Measurements from ENCODE around the gene MISP. TPM values are rescaled to one million over a fixed set of nuclear protein-coding genes. Genes with fewer than 3 reads are reported as not detected.

The MISP gene
- total and polyA plus RNA-seq, 10 of the 15 experiments (the other 5 are each of a cell fraction or from before 2014, with no cell fraction given): not detected

DNA sequence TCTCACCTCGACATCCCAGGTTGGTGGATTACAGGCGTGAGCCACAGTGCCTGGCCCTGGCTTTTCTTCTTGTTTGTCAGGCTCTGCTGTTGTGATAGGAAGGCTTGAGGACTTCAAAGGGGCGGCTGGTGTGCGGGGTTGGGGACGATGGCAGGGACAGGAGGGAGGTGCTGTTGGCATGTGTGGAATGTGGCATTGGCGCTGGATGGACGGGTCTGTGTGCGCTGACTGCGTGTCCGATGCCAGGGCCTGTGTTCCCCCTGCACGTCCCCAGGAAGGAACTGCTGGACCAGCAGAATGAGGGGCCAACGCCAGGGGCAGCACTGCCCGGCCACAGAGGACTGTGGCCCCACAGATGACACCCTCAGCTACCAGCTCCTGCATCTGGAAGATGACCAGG is 33.6 kb downstream of the MISP start:
- no peaks in the 10 kb centered on the region for H3K9me3 ChIP-seq (replicated peaks; ENCODE audit: control insufficient read depth, insufficient read depth, low read length)
- ATAC-seq: no peak
- no peak overlapping the region for H3K27ac ChIP-seq (ENCODE audit: control insufficient read depth, insufficient read depth)
- ChIA-PET CTCF (interaction anchor here (0.8 kb wide), 1 partner anchor 14 kb away, joined by 4 read pairs; no protein-coding TSS in a partner anchor), POLR2A (no interaction called here), RAD21 (ENCODE audit: unreplicated experiment) (no interaction called here), SMC1A (ENCODE audit: uncharacterized antibody, unreplicated experiment) (no interaction called here)
- no peak overlapping the region for H2AFZ ChIP-seq (ENCODE audit: control insufficient read depth, low read depth, low read length)
- no TSS peak for BruUV-seq (replicated peaks)
- H3K36me3 ChIP-seq (ENCODE audit: control insufficient read depth in 2 of 2, insufficient read depth in 2 of 2, low read length in 1 of 2): no peaks in the 10 kb centered on the region
- no peak for FAIRE-seq
- H3K79me2 ChIP-seq (ENCODE audit: control insufficient read depth, insufficient read depth, low read length): no peaks in the 10 kb centered on the region
- DNase-seq (ENCODE audit: low read depth, low spot score): no peak
- no peaks in the 10 kb centered on the region for H3K4me1 ChIP-seq (ENCODE audit: control insufficient read depth, insufficient read depth, low read length)
- intact Hi-C loops (cut with micrococcal nuclease; ENCODE audit: unreplicated experiment) (no loop called here), in situ Hi-C loops (cut with MboI) (no loop called here)
- H3K27me3 ChIP-seq (replicated peaks in 1 of 2; ENCODE audit: control insufficient read depth in 2 of 2, insufficient read depth in 2 of 2, low read length in 1 of 2): no peaks in the 10 kb centered on the region; a peak in 1 of 4 replicates
- no peak overlapping the region for H3K9ac ChIP-seq (ENCODE audit: control insufficient read depth, insufficient read depth, low read length)
- H3K4me2 ChIP-seq (ENCODE audit: control insufficient read depth, insufficient read depth): no peak overlapping the region
- 51% methylated on average over 13 of the region's 13 CpGs for WGBS (ENCODE audit: insufficient coverage, insufficient replicate concordance, low lambda C conversion rate, missing lambda C conversion rate)
- H4K20me1 ChIP-seq (ENCODE audit: control insufficient read depth, insufficient read depth): no peaks in the 10 kb centered on the region
- no peak overlapping the region for H3K4me3 ChIP-seq
- TF ChIP-seq, protein P1, sequence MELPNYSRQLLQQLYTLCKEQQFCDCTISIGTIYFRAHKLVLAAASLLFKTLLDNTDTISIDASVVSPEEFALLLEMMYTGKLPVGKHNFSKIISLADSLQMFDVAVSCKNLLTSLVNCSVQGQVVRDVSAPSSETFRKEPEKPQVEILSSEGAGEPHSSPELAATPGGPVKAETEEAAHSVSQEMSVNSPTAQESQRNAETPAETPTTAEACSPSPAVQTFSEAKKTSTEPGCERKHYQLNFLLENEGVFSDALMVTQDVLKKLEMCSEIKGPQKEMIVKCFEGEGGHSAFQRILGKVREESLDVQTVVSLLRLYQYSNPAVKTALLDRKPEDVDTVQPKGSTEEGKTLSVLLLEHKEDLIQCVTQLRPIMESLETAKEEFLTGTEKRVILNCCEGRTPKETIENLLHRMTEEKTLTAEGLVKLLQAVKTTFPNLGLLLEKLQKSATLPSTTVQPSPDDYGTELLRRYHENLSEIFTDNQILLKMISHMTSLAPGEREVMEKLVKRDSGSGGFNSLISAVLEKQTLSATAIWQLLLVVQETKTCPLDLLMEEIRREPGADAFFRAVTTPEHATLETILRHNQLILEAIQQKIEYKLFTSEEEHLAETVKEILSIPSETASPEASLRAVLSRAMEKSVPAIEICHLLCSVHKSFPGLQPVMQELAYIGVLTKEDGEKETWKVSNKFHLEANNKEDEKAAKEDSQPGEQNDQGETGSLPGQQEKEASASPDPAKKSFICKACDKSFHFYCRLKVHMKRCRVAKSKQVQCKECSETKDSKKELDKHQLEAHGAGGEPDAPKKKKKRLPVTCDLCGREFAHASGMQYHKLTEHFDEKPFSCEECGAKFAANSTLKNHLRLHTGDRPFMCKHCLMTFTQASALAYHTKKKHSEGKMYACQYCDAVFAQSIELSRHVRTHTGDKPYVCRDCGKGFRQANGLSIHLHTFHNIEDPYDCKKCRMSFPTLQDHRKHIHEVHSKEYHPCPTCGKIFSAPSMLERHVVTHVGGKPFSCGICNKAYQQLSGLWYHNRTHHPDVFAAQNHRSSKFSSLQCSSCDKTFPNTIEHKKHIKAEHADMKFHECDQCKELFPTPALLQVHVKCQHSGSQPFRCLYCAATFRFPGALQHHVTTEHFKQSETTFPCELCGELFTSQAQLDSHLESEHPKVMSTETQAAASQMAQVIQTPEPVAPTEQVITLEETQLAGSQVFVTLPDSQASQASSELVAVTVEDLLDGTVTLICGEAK (IDR thresholded peaks at IDR 0.05; ENCODE audit: borderline replicate concordance): no peak
- TF ChIP-seq, protein P2, sequence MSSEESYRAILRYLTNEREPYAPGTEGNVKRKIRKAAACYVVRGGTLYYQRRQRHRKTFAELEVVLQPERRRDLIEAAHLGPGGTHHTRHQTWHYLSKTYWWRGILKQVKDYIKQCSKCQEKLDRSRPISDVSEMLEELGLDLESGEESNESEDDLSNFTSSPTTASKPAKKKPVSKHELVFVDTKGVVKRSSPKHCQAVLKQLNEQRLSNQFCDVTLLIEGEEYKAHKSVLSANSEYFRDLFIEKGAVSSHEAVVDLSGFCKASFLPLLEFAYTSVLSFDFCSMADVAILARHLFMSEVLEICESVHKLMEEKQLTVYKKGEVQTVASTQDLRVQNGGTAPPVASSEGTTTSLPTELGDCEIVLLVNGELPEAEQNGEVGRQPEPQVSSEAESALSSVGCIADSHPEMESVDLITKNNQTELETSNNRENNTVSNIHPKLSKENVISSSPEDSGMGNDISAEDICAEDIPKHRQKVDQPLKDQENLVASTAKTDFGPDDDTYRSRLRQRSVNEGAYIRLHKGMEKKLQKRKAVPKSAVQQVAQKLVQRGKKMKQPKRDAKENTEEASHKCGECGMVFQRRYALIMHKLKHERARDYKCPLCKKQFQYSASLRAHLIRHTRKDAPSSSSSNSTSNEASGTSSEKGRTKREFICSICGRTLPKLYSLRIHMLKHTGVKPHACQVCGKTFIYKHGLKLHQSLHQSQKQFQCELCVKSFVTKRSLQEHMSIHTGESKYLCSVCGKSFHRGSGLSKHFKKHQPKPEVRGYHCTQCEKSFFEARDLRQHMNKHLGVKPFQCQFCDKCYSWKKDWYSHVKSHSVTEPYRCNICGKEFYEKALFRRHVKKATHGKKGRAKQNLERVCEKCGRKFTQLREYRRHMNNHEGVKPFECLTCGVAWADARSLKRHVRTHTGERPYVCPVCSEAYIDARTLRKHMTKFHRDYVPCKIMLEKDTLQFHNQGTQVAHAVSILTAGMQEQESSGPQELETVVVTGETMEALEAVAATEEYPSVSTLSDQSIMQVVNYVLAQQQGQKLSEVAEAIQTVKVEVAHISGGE (CRISPR knock-in tag; IDR thresholded peaks at IDR 0.05): no peak
- TF ChIP-seq TBL1XR1 (IDR thresholded peaks at IDR 0.05; ENCODE audit: low read depth, low read length) (no peak), EZH2 (IDR thresholded peaks at IDR 0.05; ENCODE audit: borderline replicate concordance, control insufficient read depth, low read depth, low read length) (no peak), PML (IDR thresholded peaks at IDR 0.05; ENCODE audit: low read length) (no peak), IKZF1 (conservative IDR thresholded peaks at IDR 0.05) (no peak), RBBP5 (conservative IDR thresholded peaks at IDR 0.05) (no peak)
- TF ChIP-seq, protein P3, sequence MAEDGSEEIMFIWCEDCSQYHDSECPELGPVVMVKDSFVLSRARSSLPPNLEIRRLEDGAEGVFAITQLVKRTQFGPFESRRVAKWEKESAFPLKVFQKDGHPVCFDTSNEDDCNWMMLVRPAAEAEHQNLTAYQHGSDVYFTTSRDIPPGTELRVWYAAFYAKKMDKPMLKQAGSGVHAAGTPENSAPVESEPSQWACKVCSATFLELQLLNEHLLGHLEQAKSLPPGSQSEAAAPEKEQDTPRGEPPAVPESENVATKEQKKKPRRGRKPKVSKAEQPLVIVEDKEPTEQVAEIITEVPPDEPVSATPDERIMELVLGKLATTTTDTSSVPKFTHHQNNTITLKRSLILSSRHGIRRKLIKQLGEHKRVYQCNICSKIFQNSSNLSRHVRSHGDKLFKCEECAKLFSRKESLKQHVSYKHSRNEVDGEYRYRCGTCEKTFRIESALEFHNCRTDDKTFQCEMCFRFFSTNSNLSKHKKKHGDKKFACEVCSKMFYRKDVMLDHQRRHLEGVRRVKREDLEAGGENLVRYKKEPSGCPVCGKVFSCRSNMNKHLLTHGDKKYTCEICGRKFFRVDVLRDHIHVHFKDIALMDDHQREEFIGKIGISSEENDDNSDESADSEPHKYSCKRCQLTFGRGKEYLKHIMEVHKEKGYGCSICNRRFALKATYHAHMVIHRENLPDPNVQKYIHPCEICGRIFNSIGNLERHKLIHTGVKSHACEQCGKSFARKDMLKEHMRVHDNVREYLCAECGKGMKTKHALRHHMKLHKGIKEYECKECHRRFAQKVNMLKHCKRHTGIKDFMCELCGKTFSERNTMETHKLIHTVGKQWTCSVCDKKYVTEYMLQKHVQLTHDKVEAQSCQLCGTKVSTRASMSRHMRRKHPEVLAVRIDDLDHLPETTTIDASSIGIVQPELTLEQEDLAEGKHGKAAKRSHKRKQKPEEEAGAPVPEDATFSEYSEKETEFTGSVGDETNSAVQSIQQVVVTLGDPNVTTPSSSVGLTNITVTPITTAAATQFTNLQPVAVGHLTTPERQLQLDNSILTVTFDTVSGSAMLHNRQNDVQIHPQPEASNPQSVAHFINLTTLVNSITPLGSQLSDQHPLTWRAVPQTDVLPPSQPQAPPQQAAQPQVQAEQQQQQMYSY (CRISPR knock-in tag; IDR thresholded peaks at IDR 0.05): no peak
- TF ChIP-seq, protein P4, sequence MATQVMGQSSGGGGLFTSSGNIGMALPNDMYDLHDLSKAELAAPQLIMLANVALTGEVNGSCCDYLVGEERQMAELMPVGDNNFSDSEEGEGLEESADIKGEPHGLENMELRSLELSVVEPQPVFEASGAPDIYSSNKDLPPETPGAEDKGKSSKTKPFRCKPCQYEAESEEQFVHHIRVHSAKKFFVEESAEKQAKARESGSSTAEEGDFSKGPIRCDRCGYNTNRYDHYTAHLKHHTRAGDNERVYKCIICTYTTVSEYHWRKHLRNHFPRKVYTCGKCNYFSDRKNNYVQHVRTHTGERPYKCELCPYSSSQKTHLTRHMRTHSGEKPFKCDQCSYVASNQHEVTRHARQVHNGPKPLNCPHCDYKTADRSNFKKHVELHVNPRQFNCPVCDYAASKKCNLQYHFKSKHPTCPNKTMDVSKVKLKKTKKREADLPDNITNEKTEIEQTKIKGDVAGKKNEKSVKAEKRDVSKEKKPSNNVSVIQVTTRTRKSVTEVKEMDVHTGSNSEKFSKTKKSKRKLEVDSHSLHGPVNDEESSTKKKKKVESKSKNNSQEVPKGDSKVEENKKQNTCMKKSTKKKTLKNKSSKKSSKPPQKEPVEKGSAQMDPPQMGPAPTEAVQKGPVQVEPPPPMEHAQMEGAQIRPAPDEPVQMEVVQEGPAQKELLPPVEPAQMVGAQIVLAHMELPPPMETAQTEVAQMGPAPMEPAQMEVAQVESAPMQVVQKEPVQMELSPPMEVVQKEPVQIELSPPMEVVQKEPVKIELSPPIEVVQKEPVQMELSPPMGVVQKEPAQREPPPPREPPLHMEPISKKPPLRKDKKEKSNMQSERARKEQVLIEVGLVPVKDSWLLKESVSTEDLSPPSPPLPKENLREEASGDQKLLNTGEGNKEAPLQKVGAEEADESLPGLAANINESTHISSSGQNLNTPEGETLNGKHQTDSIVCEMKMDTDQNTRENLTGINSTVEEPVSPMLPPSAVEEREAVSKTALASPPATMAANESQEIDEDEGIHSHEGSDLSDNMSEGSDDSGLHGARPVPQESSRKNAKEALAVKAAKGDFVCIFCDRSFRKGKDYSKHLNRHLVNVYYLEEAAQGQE (IDR thresholded peaks at IDR 0.05; ENCODE audit: low read depth, low read length): no peak

All from GM12878 (cell line).